Activated CD4-positive, alpha-beta T cell treated with anti-CD3 and anti-CD28 coated beads, Interleukin-2, amount 50 U/mL, for 16 hours (primary cell): ENCODE results near the gene TTYH3.
"Not testable (repeated sequence)": the region's sequence is repeated elsewhere in the genome, so short reads cannot be mapped to it uniquely, and the experiment has no call there.

Source experiments
- DNase-seq: peaks from one replicate; pipeline ENCODE4 v3.0.0-alpha.2; 2020

TTYH3 gene

DNA sequence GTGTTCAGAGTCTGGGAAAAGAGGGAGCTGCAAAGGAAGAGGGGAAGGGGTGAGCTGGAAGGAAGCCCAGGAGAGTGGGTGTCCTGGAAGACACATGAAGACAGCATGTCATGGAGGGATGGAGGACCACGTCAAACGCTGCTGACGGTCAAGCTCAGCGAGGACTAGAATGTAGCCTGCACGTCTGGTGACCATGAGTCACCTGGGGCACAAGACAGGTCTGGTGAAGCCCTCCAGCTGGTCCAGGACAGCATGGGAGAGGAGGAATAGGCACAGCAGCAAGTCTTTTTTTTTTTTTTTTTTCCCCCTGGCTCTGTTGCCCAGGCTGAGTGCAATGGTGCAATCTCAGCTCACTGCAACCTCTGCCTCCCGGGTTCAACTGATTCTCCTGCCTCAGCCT is 36.6 kb downstream of the TTYH3 start:
- no peak for DNase-seq

DNA sequence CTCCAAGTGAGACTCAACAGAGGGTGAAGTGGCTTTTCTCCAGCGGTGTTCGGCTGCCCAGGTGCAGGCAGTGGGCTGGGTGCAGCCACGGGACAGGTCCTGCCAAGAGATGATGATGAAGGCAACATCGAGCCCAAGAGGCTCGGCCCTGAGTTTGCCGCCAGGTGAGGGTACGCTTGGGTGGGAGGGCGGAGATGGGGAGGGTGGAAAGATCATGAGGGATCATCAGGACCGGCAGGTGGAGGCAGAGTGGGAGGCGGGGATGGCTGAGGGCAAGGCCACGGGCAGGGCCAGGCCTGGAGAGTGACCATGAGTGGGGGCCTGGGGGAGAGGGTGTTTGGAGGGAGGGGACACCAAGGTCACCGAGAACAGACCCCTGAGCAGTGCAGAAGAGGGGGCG is 38.4 kb downstream of the TTYH3 start:
- DNase-seq: no peak

DNA sequence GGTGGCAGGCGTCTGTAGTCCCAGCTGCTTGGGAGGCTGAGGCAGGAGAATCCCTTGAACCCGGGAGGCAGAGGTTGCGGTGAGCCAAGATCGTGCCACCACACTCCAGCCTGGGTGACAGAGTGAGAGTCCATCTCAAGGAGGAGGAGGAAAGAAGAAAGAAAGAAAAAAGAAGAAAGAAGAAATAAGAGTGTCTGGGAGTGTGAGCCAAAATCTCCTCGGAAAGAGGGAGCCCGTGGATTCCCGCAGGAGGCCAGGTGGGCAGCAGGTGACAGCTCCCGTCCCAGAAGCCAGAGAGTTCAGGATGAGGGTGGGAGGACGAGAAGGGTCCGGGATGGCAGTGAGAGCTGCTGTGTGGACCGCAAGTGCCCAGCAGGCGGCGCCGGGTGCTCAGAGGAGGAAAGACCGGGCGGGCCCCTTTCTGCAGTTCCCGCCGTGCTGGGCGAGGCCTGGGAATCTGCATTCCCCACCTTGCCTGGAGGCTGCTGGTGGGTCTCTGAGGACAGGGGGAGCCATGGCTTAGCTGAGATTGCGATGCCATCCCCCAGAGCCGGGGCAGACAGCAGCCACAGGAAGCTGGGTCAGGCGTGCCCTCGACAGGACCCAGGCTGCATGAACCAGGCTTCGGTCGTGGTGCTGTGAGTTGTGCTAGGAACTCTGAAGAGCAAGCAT is 39.1 kb downstream of the TTYH3 start:
- peak; percentile 73 for DNase-seq

DNA sequence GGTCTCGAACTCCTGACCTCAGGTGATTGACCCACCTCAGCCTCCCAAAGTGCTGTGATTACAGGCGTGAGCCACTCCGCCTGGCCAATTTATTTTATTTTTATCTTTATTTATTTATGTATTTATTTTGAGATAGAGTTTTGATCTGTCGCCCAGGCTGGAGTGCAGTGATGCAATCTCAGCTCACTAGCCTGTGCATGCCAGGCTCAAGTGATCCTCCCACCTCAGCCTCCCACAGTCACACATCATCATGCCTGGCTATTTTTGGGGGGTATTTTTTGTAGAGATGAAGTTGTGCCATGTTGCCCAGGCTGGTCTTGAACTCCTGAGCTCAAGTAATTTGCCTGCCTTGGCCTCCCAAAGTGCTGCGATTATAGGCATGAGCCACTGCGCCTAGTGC is 41.4 kb downstream of the TTYH3 start:
- not testable (repeated sequence) for DNase-seq

DNA sequence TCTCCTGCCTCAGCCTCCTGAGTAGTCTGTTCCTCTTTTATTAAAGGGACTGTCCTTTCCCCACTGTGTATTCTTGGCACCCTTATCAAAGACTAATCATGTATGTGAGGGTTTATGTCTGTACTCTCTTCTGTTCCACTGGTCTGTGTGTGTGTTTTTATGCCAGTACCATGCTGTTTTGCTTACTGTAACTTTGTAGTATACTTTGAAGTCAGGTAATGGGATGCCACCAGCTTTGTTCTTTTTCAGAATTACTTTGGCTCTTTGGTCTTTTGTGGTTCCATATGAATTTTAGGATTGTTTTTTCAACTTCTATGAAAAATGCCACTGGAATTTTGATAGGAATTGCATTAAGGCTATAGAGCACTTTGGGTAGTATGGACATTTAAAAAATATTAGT is 42.1 kb downstream of the TTYH3 start:
- DNase-seq: no peak

DNA sequence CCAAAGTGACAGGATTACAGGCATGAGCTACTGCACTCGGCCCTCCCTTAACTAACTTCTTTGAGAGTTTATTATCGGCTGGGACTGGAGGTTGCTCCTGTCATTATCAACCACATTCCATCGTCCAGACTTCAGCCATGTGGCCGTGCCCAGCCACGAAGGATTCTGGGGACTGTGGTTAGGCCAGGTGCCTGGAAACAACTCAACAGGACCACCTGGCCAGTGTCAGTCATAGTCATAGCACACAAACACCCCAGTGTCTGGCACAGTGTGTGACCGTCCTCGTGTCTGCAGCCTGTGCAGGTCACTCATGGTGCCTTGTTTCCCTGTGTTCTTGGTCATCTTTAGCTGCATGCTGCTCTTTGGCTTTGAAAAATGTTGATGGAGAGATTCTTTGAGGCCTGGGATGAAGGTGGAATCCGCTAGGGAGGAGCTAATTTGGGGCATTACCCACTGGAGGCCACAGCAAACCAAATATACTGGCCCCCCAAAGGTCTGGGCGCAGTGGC is 43.5 kb downstream of the TTYH3 start:
- DNase-seq: no peak

DNA sequence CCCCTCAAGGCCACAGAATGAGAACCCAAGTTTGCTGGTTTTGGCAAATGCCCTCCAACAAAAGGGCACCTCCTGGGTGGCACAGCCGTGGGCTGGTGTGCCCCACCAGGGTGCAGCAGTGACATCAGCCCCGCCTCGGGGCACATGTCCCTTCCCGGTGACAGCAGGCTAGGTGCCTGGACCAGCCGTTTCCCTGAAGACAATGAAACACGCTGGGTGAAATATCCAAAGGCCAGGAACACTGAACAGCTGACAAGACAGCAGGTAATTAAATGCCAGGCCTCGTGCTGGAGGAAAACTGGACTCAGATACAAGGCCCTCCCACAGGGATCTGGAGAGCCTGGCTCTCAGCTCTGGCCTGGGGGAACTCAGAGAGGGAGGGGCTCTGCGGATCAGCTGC is 44.8 kb downstream of the TTYH3 start:
- DNase-seq: not testable (repeated sequence)

DNA sequence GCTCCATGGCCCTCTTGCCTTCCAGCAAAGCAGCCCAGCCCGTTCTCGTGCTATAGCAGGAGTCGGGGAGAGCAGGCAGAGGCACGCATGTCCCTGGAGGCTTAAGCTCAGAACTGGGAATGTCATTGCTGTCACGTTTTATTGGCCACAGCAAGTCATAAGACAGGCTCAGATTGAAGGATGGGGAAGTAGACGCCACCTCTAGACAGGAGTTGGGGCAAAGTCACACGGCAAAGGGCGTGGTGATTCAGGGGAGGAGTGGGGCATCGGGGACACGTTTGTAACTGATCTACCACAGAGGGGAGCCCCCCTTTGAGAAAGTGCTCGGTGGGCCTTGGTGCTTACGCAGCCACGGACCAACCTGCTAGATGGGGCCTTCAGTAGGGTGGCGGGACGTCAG is 46.7 kb downstream of the TTYH3 start:
- not testable (repeated sequence) for DNase-seq

DNA sequence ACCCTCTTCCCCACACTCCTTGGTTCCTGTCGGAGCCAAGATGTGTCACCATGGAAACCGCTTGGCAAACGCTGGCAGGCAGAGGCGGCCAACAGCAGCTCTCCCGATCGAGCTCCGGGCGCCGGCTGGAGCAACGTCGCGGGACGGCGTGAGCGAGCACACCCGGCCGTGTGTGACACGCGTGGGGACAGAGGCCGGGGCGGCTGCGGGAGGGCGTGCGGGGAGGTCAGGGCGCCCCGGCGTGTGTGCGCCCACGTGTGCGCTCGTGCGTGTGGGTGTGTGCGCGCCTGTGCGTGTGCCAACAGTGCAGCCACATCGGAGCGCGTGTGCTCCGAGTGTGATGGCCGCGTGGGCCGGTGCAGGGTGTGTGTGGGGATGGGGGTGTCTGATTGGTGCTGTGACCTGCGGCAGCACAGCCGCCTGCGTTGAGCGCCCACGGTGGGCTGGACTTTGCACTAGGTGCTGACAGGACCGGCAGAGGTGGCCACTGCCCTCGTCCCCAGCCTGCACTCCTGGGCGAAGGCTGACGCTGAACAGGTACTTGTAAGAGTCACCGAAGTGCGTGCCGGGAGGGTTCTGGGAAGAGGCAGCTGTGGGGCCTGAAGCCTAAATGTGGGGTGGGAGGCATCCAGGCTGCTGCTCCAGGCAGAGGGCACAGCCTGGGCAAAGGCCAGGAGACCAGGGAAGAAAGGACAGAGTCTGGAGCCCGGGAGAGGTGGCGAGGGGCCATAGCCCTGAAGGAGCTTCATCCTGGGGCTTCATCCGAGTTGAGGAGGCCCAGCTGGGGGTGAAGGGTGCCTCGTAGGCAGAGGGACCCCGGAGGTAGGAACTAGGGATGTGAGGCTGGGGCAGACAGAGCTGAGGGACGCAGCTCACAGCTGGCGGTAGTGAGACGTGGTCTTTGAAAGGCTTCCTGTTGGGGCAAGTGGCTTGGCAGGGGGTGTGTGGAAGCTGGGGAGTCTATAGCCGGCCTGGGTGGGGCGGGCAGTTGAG is 47.6 kb downstream of the TTYH3 start:
- DNase-seq: not testable (repeated sequence)

DNA sequence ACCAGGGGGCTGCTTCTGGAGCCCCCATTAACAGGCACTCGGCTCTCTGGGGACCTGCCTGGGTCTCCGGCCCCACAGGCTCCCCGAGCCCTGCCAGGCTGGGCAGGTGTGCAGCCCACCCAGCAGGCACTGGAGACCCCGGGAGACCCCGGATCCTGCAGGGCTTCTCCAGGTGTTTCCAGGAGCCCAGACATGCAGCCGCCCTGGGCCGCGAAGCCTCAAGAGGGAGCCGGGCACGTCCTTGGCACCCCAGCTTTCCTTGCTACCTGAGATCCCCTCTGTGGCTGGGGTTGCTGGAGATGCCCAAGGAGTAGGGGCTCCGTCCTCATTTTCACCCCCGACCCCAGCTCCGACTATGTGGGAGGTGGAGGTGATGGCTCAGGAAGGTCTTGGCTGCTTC is 48.5 kb downstream of the TTYH3 start:
- no peak for DNase-seq

DNA sequence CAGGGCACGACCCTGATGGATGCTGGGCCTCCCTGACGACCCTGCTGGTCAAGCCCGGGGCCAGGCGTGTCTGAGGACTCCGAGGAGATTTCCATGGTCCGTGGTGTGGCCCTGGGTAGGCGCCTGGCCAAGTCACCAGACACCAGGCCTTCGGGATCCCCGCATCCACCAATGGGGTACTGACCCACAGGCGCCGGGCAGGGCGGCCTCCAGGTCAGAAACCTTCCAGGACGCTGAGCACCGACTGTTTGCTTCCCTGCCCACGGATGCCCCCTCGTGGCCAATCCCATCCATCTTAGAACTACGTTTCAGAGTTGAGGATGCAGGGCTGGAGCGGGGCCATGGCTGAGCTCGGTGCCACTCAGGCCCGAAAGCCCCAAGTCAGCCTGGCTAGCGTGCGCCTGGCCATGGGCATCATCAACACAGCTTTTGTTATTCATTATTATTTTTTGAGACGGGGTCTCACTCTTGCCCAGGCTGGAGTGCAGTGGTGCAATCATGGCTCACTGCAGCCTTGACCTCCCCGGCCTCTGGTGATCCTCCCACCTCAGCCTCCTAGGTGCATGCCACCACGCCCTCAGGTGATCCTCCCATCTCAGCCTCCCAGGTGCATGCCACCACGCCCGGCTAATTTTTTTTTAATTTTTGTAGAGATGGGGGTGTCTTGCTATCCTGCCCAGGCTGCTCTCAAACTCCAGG is 49.2 kb downstream of the TTYH3 start:
- DNase-seq: peak; percentile 50

DNA sequence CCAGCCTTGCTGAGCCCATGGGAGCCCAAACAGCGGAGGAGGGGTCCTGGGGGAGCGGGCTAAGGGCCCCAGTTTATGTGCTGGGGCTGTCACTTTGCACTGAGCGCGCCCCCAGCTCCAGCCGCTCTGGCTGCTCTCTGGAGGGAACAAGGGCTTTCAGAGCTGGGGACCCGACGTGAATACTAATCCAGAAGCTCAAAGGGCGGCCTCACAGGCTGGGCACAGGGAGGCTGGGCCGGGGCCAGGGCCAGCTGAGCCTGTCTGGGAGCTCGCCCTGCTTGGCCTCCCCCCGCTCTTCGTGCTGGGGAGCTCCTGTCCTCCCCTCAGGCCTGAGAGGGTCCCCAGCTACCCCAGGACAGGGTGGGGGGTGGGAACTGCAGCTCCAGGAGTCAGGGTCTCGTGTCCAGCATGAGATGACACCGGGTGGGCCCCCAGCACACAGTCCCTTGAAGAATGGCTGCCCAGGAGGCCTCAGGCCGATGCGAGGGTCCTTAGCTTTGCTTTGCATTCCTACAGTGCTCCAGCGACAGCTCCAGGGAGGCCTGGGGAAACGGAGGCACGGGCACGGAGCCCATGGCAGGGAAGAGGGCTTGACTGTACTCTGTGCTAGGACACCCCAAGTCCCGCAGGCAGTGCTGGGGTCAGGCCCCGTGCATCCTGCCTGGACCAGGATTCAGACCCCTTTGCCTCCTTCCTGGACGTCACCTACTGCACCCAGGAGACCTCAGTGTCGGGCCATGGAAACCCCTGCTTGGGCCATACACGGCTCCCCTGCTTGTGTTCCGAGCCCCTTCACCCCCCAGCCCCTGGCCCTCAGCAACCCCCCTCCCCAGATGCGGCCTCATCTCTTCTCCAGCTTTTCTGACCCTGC is 50.4 kb downstream of the TTYH3 start:
- DNase-seq: no peak

DNA sequence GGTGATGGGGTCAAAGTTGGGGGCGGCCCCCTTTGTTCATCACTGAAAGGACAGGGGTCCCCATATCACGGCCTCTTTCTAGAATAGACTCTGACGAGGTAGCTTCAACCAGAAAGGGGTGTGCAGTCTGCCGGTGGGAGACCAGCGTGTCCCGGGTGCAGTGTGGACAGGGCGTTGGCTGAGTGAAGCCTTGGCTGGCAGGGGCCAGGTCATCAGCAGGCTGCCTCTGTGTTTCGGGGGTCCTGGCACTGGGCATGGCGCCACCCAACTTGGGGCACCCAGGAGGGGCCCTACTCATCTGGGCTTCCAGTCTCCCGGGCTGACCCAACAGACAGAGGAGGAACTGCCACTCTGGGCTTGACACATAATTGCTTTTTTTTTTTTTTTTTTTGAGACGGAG is 52.7 kb downstream of the TTYH3 start:
- DNase-seq: no peak

DNA sequence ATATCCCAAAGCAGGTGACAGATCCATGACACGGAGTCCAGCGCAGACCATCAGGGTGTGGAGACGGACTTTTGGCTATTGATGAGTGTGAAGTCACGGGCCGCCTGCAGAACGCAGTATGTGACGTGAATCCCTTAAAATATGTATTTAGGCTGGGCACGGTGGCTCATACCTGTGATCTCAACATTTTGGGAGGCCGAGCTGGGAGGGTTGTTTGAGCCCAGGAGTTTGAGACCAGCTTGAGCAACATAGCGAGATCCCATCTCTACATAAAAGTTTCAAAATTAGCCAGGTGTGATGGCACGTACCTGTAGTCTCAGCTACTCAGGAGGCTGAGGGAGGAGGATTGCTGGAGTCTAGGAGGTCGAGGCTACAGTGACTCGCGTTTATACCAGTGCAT is 54.3 kb downstream of the TTYH3 start:
- no peak for DNase-seq

DNA sequence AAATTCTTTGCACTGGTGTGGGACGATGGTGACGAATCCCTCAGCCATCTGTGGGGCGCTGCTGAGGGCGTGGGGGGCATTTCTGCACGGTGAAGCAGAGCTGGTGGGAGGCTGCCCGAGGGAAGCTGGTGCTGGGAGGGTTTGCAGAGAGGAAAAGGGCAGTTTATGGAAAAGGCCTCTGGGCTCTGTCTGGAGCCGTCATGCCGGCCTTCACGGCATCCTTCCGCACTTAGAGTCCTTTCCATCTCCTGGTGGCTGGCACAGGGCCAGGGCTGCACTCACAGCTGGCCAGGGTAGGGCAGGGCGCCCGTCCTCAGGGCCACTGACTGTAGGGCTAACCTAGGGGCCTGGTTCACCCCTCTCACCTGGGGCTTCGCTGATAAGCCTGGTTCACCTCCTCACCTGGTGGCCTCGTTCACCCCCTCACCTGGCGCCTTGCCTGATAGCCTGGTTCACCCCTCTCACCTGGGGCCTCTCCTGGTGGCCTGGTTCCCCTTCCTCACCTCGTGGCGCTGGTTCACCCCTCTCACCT is 55.6 kb downstream of the TTYH3 start:
- no peak for DNase-seq

DNA sequence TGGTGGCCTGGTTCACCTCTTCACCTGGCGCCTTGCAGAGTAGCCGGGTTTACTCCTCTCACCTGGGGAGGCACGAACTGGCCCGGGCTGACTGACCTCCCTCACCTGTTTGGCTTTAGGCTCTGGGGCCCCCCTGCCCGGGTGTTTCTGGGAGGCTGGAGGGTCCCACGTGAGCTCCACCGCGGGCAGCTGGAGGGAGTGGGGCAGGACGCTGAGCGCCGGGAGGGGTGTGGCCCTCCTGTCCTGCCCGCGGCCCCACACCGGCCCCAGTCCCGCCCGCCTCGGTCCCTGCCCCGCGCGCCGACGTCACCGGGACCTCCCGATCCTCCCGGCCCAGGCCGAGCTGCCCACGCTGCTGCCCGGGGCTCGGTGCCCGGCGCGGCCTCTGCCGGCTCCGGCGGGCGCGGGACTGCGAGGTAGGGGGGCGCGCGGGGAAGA is 56.1 kb downstream of the TTYH3 start, which contains the start of gene AMZ1:
Gene AMZ1, plus strand, starts transcription at position 322 of the 438 bp plus-strand sequence. CDS start 12,250 bp downstream, outside the sequence.
- no peak for DNase-seq

DNA sequence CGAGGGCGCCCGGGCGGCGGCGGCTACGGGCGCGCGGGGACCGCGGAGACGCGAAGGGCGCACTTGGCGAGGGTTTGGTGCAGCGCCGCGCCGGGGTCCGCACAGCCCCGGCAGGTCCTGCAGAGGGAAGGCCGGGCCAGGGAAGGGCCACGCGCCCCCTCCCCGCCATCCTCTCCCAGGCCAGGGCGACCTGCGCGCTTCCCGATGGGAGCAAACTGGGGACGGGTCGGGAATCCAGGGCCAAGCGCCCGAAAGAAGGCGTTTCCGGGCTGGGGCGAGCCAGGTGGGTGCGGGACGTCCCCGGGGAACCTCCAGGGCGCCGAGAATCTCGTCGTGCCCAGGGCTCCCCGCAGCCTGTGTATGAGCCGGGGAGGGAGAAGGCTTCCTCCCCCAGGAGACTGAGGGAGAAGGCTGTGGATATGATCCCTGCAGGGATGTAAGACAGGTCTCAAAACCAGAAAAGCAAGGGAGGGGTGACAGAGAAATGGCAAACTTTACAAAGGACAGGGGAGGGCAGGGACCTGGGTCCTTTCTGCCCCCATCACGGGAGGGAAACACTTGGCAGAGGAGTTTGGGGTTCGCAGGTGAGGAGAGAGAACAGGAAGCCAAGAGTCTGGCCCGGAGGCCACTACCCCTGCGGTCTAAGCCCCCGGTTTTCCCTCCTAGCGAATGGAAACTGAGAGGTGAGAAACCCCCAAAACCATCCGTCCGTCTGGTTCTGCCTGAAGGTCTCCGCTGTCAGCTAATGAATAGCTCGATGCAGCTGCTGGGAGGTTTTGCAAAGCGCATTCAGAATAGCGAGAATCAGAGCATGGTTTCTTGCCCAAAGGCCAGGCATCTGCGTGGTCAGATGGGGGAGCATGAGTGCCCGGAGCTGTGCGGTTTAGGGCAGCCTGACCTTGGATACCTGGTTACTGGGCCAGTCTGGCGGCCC is 56.9 kb downstream of the TTYH3 start:
- no peak for DNase-seq

DNA sequence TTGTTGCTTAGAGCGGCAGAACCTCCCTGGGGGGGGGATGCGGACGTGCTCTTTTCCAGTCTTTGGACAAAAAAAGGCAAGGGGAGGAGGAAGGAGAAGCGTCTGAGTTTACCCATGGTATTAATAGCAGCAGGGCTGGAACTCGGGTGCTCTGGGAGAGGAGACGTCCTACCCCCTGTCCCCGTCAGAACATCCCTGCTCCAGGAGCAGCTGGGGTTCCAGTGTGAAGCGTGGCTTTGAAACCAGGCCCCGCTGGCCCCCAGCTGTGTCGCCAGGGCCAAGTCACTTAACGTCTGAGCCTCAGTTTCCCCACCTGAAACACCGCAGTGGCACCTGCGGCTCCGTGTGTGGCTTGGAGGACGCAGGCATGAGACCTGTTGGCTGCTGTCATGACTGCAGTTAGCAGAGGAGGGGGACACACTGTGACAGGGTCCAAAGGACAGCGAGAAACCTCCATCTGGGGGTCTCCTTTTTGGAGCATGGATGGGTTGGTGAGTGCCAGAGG is 57.6 kb downstream of the TTYH3 start:
- no peak for DNase-seq

DNA sequence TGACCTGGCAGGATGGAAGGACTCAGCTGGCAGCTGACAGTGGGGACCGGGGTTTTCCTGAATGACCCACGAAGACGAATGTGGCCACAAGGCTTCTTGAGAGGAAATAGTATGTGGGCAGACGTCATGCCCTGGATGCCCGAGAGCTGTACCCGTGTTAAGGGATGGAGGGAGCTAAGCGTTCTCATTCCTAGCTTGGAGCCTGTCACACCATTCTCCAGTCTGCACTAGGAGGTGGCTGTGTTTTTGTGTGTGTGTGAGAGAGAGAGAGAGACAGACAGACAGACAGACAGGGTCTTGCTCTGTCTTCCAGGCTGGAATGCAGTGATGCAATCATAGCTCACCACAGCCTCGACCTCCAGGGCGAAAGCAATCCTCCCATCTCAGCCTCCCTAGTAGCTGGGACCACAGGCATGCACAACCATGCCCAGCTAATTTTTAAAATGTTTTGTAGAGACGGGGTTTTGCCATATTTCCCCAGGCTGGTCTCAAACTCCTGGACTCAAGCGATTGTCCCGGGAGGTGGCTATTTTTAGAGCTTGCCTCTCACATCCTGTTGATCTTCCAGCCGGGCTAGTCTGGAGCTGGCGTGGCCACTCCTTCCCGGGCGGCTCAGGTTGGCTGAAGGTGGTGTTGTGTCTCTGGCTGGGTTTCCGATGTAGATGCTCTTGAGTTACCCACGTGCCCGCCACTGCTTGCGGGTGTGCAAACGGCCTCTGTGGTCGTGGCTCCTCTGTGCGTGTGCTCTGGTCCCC is 58.3 kb downstream of the TTYH3 start:
- DNase-seq: no peak
